HCT116 (cell line): ENCODE measurements around the gene CPD.

Source experiments
- CEBPB ChIP-seq: IDR thresholded peaks from 2 replicates; pipeline ENCODE4 v1.6.1; 2012; ENCODE audit warnings: low read depth
- ELF1 ChIP-seq: IDR thresholded peaks from 2 replicates; pipeline ENCODE4 v1.6.1; 2012; ENCODE audit warnings: low read depth, borderline replicate concordance
- FOSL1 ChIP-seq: IDR thresholded peaks from 2 replicates; pipeline ENCODE4 v1.6.1; 2012; ENCODE audit warnings: low read depth
- POLR2A ChIP-seq: IDR thresholded peaks from 2 replicates; pipeline ENCODE4 v1.7.0; 2011; ENCODE audit warnings: borderline replicate concordance; ENCODE audit not compliant: insufficient read depth, insufficient read length; ENCODE audit errors: extremely low read depth
- POLR2AphosphoS5 ChIP-seq: IDR thresholded peaks from 2 replicates; pipeline ENCODE4 v1.6.1; 2011; ENCODE audit warnings: mild to moderate bottlenecking, low read depth, low read length, moderate library complexity
- RAD21 ChIP-seq: IDR thresholded peaks from 2 replicates; pipeline ENCODE4 v1.6.1; 2012; ENCODE audit warnings: low read depth, mild to moderate bottlenecking
- SIN3A ChIP-seq: IDR thresholded peaks from 2 replicates; pipeline ENCODE4 v1.6.1; 2012; ENCODE audit warnings: low read depth
- TCF7L2 ChIP-seq: IDR thresholded peaks from 2 replicates; pipeline ENCODE4 v1.7.0; 2011; ENCODE audit warnings: borderline replicate concordance, inconsistent platforms; ENCODE audit not compliant: insufficient read depth, insufficient read length; ENCODE audit errors: extremely low read depth
- YY1 ChIP-seq: IDR thresholded peaks from 2 replicates; pipeline ENCODE4 v1.6.1; 2011; ENCODE audit warnings: low read length, low read depth, moderate library complexity, mild to moderate bottlenecking; ENCODE audit not compliant: insufficient replicate concordance; ENCODE audit errors: extremely low read depth
- TF ChIP-seq, protein P1 (sequence below), 3 experiments: fragments of 200-600 bp in 1 of 3; sonication (generic) in 1 of 3; IDR thresholded peaks in 2 of 3; conservative IDR thresholded peaks in 1 of 3; 2 replicates each; pipeline ENCODE4 v1.5.1; 2012 to 2017; ENCODE audit warnings: low read depth in 2 of 3, low read length in 2 of 3, antibody characterized with exemption in 1 of 3, borderline replicate concordance in 1 of 3, control low read depth in 1 of 3, mild to moderate bottlenecking in 1 of 3, mixed read lengths in 1 of 3, mixed run types in 1 of 3, moderate library complexity in 1 of 3; ENCODE audit not compliant: insufficient read depth in 1 of 3
- TF ChIP-seq, protein P2 (sequence below): IDR thresholded peaks from 2 replicates; pipeline ENCODE4 v1.6.1; 2012; ENCODE audit warnings: low read depth
- TF ChIP-seq, protein P3 (sequence below): IDR thresholded peaks from 2 replicates; pipeline ENCODE4 v1.6.1; 2011; ENCODE audit warnings: mild to moderate bottlenecking, low read length, moderate library complexity; ENCODE audit not compliant: insufficient replicate concordance; ENCODE audit errors: extremely low read depth
- TF ChIP-seq, protein P4 (sequence below): IDR thresholded peaks from 2 replicates; pipeline ENCODE4 v1.6.1; 2012

DNA sequence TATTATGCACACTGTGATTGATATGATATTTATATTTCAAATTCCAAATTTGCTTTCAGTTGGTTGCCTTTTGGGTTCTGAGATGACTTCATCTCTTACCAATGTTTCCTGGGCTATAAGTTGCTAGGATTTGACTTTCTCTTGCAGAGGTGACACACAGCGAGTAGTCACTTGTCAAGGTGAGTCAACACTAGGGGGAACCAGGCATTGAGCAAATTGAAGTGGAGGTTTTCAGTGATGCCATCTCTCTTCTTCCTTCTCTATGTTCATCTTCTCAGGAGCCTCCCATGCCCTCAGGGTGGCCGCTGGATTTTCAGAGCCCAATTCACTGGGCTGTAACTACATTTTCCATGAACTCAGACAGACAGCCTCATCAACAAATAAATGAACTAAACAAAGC lies 6.0 kb upstream of the CPD start:
- TF ChIP-seq, protein P1, sequence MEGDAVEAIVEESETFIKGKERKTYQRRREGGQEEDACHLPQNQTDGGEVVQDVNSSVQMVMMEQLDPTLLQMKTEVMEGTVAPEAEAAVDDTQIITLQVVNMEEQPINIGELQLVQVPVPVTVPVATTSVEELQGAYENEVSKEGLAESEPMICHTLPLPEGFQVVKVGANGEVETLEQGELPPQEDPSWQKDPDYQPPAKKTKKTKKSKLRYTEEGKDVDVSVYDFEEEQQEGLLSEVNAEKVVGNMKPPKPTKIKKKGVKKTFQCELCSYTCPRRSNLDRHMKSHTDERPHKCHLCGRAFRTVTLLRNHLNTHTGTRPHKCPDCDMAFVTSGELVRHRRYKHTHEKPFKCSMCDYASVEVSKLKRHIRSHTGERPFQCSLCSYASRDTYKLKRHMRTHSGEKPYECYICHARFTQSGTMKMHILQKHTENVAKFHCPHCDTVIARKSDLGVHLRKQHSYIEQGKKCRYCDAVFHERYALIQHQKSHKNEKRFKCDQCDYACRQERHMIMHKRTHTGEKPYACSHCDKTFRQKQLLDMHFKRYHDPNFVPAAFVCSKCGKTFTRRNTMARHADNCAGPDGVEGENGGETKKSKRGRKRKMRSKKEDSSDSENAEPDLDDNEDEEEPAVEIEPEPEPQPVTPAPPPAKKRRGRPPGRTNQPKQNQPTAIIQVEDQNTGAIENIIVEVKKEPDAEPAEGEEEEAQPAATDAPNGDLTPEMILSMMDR (IDR thresholded peaks at IDR 0.05 in 2 of 3, conservative IDR thresholded peaks at IDR 0.05 in 1 of 3; ENCODE audit: borderline replicate concordance in 1 of 3, insufficient read depth in 1 of 3, low read depth in 2 of 3, low read length in 2 of 3), result peak; percentile 23 to 35 (median 27); a peak in 3 of 6 replicates
- TF ChIP-seq ELF1, result no peak
- TF ChIP-seq, protein P2, sequence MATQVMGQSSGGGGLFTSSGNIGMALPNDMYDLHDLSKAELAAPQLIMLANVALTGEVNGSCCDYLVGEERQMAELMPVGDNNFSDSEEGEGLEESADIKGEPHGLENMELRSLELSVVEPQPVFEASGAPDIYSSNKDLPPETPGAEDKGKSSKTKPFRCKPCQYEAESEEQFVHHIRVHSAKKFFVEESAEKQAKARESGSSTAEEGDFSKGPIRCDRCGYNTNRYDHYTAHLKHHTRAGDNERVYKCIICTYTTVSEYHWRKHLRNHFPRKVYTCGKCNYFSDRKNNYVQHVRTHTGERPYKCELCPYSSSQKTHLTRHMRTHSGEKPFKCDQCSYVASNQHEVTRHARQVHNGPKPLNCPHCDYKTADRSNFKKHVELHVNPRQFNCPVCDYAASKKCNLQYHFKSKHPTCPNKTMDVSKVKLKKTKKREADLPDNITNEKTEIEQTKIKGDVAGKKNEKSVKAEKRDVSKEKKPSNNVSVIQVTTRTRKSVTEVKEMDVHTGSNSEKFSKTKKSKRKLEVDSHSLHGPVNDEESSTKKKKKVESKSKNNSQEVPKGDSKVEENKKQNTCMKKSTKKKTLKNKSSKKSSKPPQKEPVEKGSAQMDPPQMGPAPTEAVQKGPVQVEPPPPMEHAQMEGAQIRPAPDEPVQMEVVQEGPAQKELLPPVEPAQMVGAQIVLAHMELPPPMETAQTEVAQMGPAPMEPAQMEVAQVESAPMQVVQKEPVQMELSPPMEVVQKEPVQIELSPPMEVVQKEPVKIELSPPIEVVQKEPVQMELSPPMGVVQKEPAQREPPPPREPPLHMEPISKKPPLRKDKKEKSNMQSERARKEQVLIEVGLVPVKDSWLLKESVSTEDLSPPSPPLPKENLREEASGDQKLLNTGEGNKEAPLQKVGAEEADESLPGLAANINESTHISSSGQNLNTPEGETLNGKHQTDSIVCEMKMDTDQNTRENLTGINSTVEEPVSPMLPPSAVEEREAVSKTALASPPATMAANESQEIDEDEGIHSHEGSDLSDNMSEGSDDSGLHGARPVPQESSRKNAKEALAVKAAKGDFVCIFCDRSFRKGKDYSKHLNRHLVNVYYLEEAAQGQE, result no peak
- no peak for TF ChIP-seq POLR2AphosphoS5
- TF ChIP-seq, protein P3, sequence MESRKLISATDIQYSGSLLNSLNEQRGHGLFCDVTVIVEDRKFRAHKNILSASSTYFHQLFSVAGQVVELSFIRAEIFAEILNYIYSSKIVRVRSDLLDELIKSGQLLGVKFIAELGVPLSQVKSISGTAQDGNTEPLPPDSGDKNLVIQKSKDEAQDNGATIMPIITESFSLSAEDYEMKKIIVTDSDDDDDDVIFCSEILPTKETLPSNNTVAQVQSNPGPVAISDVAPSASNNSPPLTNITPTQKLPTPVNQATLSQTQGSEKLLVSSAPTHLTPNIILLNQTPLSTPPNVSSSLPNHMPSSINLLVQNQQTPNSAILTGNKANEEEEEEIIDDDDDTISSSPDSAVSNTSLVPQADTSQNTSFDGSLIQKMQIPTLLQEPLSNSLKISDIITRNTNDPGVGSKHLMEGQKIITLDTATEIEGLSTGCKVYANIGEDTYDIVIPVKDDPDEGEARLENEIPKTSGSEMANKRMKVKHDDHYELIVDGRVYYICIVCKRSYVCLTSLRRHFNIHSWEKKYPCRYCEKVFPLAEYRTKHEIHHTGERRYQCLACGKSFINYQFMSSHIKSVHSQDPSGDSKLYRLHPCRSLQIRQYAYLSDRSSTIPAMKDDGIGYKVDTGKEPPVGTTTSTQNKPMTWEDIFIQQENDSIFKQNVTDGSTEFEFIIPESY, result no peak
- no peak for TF ChIP-seq POLR2A
- TF ChIP-seq YY1, result no peak
- TF ChIP-seq TCF7L2, result no peak
- TF ChIP-seq, protein P4, sequence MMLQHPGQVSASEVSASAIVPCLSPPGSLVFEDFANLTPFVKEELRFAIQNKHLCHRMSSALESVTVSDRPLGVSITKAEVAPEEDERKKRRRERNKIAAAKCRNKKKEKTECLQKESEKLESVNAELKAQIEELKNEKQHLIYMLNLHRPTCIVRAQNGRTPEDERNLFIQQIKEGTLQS, result no peak
- peak; percentile 49 for TF ChIP-seq RAD21
- no peak for TF ChIP-seq SIN3A
- no peak for TF ChIP-seq CEBPB
- TF ChIP-seq FOSL1, result peak; percentile 45; the same call in 1 of the 2 replicates
